DMS 273 (cell line): ENCODE data around the gene FOXP1.

Experiments used
- DNase-seq: peaks from one replicate; lab custom pipeline; 2025; ENCODE audit not compliant: unreplicated experiment; lab: John Stamatoyannopoulos, UW

Gene FOXP1

GRCh38 chr3:71406972-71407810 is 176.3 kb downstream of the FOXP1 start:
- no peak for DNase-seq

- no peak for DNase-seq
Observed at GRCh38 chr3:71402911-71403310, 180.6 kb downstream of the FOXP1 start.

GRCh38 chr3:71402280-71402679 is 181.2 kb downstream of the FOXP1 start:
- DNase-seq, result no peak

GRCh38 chr3:71401695-71402231 is 181.8 kb downstream of the FOXP1 start:
- no peak for DNase-seq

- DNase-seq, result no peak
Observed at GRCh38 chr3:71400986-71401451, 182.5 kb downstream of the FOXP1 start.

GRCh38 chr3:71399478-71399877 is 184.1 kb downstream of the FOXP1 start:
- no peak for DNase-seq

GRCh38 chr3:71398157-71398836 is 185.2 kb downstream of the FOXP1 start:
- DNase-seq, result no peak

GRCh38 chr3:71397726-71398125 is 185.8 kb downstream of the FOXP1 start:
- DNase-seq, result no peak

- peak; percentile 67 for DNase-seq
Observed at GRCh38 chr3:71397046-71397445, 186.5 kb downstream of the FOXP1 start.

- DNase-seq, result no peak
Observed at GRCh38 chr3:71395927-71396695, 187.4 kb downstream of the FOXP1 start.

- no peak for DNase-seq
Observed at GRCh38 chr3:71395470-71395869, 188.1 kb downstream of the FOXP1 start.

- DNase-seq, result no peak
Observed at GRCh38 chr3:71393745-71394144, 189.8 kb downstream of the FOXP1 start.

GRCh38 chr3:71393093-71393492 is 190.4 kb downstream of the FOXP1 start:
- DNase-seq, result no peak

GRCh38 chr3:71392251-71392650 is 191.3 kb downstream of the FOXP1 start:
- DNase-seq, result no peak

GRCh38 chr3:71391361-71391760 is 192.2 kb downstream of the FOXP1 start:
- peak; percentile 60 for DNase-seq

GRCh38 chr3:71389911-71390573 is 193.5 kb downstream of the FOXP1 start:
- DNase-seq, result no peak

- no peak for DNase-seq
Observed at GRCh38 chr3:71389191-71389590, 194.3 kb downstream of the FOXP1 start.

GRCh38 chr3:71388535-71389120 is 194.9 kb downstream of the FOXP1 start:
- no peak for DNase-seq

- DNase-seq, result no peak
Observed at GRCh38 chr3:71387586-71387985, 195.9 kb downstream of the FOXP1 start.
